Endothelial cell (in vitro differentiated cells): ENCODE data around the gene FBXO38. TPM values are rescaled to one million over a fixed set of nuclear protein-coding genes. Genes with fewer than 3 reads are reported as not detected.

Source experiments
- DNase-seq: peaks from one replicate; pipeline ENCODE4 v3.0.0; 2021; ENCODE audit warnings: low spot score
- H3K27ac Mint-ChIP-seq: one replicate; pipeline ENCODE4 v1.8.0; 2021; ENCODE audit warnings: mixed read lengths, inconsistent platforms; ENCODE audit not compliant: unreplicated experiment
- H3K27me3 Mint-ChIP-seq: one replicate; pipeline ENCODE4 v1.8.0; 2021; ENCODE audit warnings: mild to moderate bottlenecking, moderate library complexity, mixed read lengths, inconsistent platforms; ENCODE audit not compliant: unreplicated experiment
- H3K36me3 Mint-ChIP-seq: one replicate; pipeline ENCODE4 v1.8.0; 2021; ENCODE audit warnings: mild to moderate bottlenecking, low read depth, mixed read lengths, inconsistent platforms; ENCODE audit not compliant: unreplicated experiment
- H3K4me1 Mint-ChIP-seq: one replicate; pipeline ENCODE4 v1.8.0; 2021; ENCODE audit warnings: mild to moderate bottlenecking, mixed read lengths, inconsistent platforms; ENCODE audit not compliant: unreplicated experiment
- H3K4me3 Mint-ChIP-seq: one replicate; pipeline ENCODE4 v1.8.0; 2021; ENCODE audit warnings: mild to moderate bottlenecking, mixed read lengths, inconsistent platforms; ENCODE audit not compliant: unreplicated experiment
- H3K9me3 Mint-ChIP-seq: one replicate; pipeline ENCODE4 v1.8.0; 2021; ENCODE audit warnings: mixed read lengths, inconsistent platforms; ENCODE audit not compliant: unreplicated experiment
- total RNA-seq: library from RNA; stranded (reverse); fragmentation: NEBNext Ultra II Directional; extraction: Animal tissue kit (Norgen Biotek cat#: 25700); gene quantifications from one replicate; pipeline ENCODE4 v1.2.1, GENCODE V29; 2021; ENCODE audit not compliant: unreplicated experiment
- TF ChIP-seq, protein P1 (sequence below): fragments of 200-600 bp; sonication (generic); IDR thresholded peaks from one replicate; pipeline ENCODE4 v1.5.0; 2021; ENCODE audit warnings: antibody characterized with exemption; ENCODE audit not compliant: unreplicated experiment

FBXO38 gene
- total RNA-seq, 1 donor from 2014 or later, result 50.0 TPM

- H3K4me3 Mint-ChIP-seq, result no peak overlapping the region
These were observed 24.3 kb downstream of the FBXO38 start for GRCh38 chr5:148408092-148408491.

GRCh38 chr5:148412124-148412523 lies 28.4 kb downstream of the FBXO38 start:
- no peaks in the 10 kb centered on the region for H3K9me3 Mint-ChIP-seq
- H3K27me3 Mint-ChIP-seq, result no peaks in the 10 kb centered on the region
- no peak for DNase-seq
- no peak overlapping the region for H3K27ac Mint-ChIP-seq
- no peaks in the 10 kb centered on the region for H3K4me1 Mint-ChIP-seq
- H3K36me3 Mint-ChIP-seq, result peaks cover 23% of the 10 kb centered on the region
- H3K4me3 Mint-ChIP-seq, result no peak overlapping the region
- TF ChIP-seq, protein P1, sequence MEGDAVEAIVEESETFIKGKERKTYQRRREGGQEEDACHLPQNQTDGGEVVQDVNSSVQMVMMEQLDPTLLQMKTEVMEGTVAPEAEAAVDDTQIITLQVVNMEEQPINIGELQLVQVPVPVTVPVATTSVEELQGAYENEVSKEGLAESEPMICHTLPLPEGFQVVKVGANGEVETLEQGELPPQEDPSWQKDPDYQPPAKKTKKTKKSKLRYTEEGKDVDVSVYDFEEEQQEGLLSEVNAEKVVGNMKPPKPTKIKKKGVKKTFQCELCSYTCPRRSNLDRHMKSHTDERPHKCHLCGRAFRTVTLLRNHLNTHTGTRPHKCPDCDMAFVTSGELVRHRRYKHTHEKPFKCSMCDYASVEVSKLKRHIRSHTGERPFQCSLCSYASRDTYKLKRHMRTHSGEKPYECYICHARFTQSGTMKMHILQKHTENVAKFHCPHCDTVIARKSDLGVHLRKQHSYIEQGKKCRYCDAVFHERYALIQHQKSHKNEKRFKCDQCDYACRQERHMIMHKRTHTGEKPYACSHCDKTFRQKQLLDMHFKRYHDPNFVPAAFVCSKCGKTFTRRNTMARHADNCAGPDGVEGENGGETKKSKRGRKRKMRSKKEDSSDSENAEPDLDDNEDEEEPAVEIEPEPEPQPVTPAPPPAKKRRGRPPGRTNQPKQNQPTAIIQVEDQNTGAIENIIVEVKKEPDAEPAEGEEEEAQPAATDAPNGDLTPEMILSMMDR, result no peak

More at GRCh38 chr5:148408092-148408491, 24.3 kb downstream of the FBXO38 start:
- peaks cover 2% of the 10 kb centered on the region for H3K27me3 Mint-ChIP-seq
- TF ChIP-seq, protein P1, result no peak
- no peaks in the 10 kb centered on the region for H3K9me3 Mint-ChIP-seq
- no peak for DNase-seq
- no peak overlapping the region for H3K27ac Mint-ChIP-seq
- no peaks in the 10 kb centered on the region for H3K4me1 Mint-ChIP-seq
- peaks cover 21% of the 10 kb centered on the region for H3K36me3 Mint-ChIP-seq

DNA sequence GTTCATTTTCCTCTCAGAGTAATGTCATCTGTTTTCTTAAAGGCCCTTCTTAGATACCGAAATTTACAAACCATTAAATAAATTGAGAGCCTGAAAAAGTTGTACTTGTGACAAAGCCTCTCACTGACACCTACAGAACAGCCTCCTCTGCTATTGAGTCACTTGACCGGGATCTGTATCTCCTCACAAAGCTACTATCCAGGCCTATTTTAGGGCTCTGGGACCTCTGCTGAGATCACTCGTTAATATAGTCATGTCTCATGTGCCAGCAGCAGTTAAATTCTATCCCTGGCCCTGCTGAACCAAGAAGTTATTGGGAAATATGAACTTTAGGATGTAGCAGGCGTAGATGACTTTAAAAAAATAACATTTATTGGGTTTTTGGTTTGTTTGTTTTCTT lies 31.1 kb downstream of the FBXO38 start:
- no peak overlapping the region for H3K4me3 Mint-ChIP-seq
- H3K9me3 Mint-ChIP-seq, result no peaks in the 10 kb centered on the region
- peaks cover 32% of the 10 kb centered on the region for H3K36me3 Mint-ChIP-seq
- H3K27me3 Mint-ChIP-seq, result no peaks in the 10 kb centered on the region
- H3K27ac Mint-ChIP-seq, result no peak overlapping the region
- no peak for DNase-seq
- no peaks in the 10 kb centered on the region for H3K4me1 Mint-ChIP-seq
- TF ChIP-seq, protein P1, result no peak

DNA sequence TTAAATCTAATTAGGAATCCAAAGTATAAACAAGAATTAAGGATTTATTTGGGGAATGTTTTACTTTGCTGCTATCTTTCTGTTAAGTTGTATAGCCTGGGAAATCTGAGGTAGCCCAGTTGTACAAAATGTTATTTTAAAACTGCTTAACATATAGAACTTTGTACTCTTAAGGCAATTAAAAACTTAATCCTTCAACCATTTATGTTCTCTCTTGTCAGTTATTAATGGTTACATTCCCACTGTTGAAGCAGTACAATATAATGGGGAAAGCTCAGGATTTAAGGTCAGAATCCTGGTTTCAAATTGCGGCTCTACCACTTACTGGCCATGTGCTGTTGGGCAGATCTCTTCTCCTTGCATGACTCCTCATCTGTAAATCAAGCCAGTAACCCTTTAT lies 32.7 kb downstream of the FBXO38 start:
- H3K36me3 Mint-ChIP-seq, result peaks cover 24% of the 10 kb centered on the region

GRCh38 chr5:148416921-148417320 lies 33.2 kb downstream of the FBXO38 start:
- Mint-ChIP-seq H3K36me3 (peaks cover 27% of the 10 kb centered on the region), H3K27me3 (no peaks in the 10 kb centered on the region), H3K9me3 (no peaks in the 10 kb centered on the region), H3K27ac (no peak overlapping the region), H3K4me3 (no peak overlapping the region), H3K4me1 (no peaks in the 10 kb centered on the region)
- no peak for DNase-seq
- TF ChIP-seq, protein P1, result no peak

More for the DNA sequence above, 32.7 kb downstream of the FBXO38 start:
- TF ChIP-seq, protein P1, result no peak
- Mint-ChIP-seq H3K4me1 (no peaks in the 10 kb centered on the region), H3K4me3 (no peak overlapping the region), H3K9me3 (no peaks in the 10 kb centered on the region), H3K27me3 (no peaks in the 10 kb centered on the region), H3K27ac (no peak overlapping the region)
- no peak for DNase-seq
